DMS53 treated with DMSO at 0.1 percent for 48 hours (cell line): ENCODE data around the gene SLC27A2.
"Not testable (repeated sequence)": the region's sequence is repeated elsewhere in the genome, so short reads cannot be mapped to it uniquely, and the experiment has no call there.

Source experiments
- DNase-seq: peaks from one replicate; lab custom pipeline; 2025; ENCODE audit not compliant: unreplicated experiment; lab: John Stamatoyannopoulos, UW

SLC27A2 gene

GRCh38 chr15:50163719-50164410, 18.1 kb upstream of the SLC27A2 start:
- DNase-seq: no peak

- no peak for DNase-seq
Measured at GRCh38 chr15:50164458-50164857, 17.5 kb upstream of the SLC27A2 start.

- no peak for DNase-seq
Measured at GRCh38 chr15:50166216-50166615, 15.8 kb upstream of the SLC27A2 start.

GRCh38 chr15:50167110-50167509, 14.9 kb upstream of the SLC27A2 start:
- DNase-seq: no peak

- no peak for DNase-seq
Measured at GRCh38 chr15:50168379-50168778, 13.6 kb upstream of the SLC27A2 start.

- DNase-seq: no peak
Measured at GRCh38 chr15:50168783-50169411, 13.1 kb upstream of the SLC27A2 start.

GRCh38 chr15:50172360-50172895, 9.6 kb upstream of the SLC27A2 start:
- DNase-seq: not testable (repeated sequence)

- no peak for DNase-seq
Measured at GRCh38 chr15:50176869-50177268, 5.1 kb upstream of the SLC27A2 start.

- DNase-seq: no peak
Measured at GRCh38 chr15:50180091-50180490, 1.9 kb upstream of the SLC27A2 start.

GRCh38 chr15:50180582-50180981, 1.4 kb upstream of the SLC27A2 start:
- no peak for DNase-seq

- peak; percentile 25 for DNase-seq
Measured at GRCh38 chr15:50181201-50181968, 611 bp upstream of the SLC27A2 start.

GRCh38 chr15:50182219-50183013, 420 bp downstream of the SLC27A2 start:
- peak; percentile 41 for DNase-seq

GRCh38 chr15:50183112-50183794, 1.3 kb downstream of the SLC27A2 start:
- no peak for DNase-seq

GRCh38 chr15:50184863-50185504, 3.0 kb downstream of the SLC27A2 start:
- DNase-seq: no peak

- DNase-seq: no peak
Measured at GRCh38 chr15:50186090-50186489, 4.1 kb downstream of the SLC27A2 start.

- DNase-seq: no peak
Measured at GRCh38 chr15:50186752-50187151, 4.8 kb downstream of the SLC27A2 start.

- no peak for DNase-seq
Measured at GRCh38 chr15:50187525-50187924, 5.5 kb downstream of the SLC27A2 start.

GRCh38 chr15:50187997-50188396, 6.0 kb downstream of the SLC27A2 start:
- no peak for DNase-seq

- not testable (repeated sequence) for DNase-seq
Measured at GRCh38 chr15:50188793-50189192, 6.8 kb downstream of the SLC27A2 start.

- no peak for DNase-seq
Measured at GRCh38 chr15:50189633-50190032, 7.6 kb downstream of the SLC27A2 start.
